Left kidney (tissue), 8 donors: ENCODE results near the gene SRD5A3. TPM values are rescaled to one million over a fixed set of nuclear protein-coding genes. Genes with fewer than 3 reads are reported as not detected.

ENCODE experiments used
- DNase-seq: peaks from one replicate; pipeline ENCODE4 v3.0.0-alpha.2; 2013
- long read RNA-seq, 8 donors: transcript quantifications; one replicate each; lab custom pipeline, GENCODE V29; 2026
- polyA plus RNA-seq: library from polyadenylated mRNA; unstranded; fragments of 120-200 nt; gene quantifications from one replicate; pipeline ENCODE4 v1.2.1, GENCODE V29; 2013; ENCODE audit not compliant: insufficient read length

Gene SRD5A3
- polyA plus RNA-seq: 18.0 TPM
- long read RNA-seq, donor 1, full-length matches to known transcripts: 5 of 11 reads
- long read RNA-seq, donor 1, partial matches to known transcripts: 6 of 11 reads
- long read RNA-seq, donor 1, other reads (novel, unspliced or antisense): 0 of 11 reads
- long read RNA-seq, donor 2, full-length matches to known transcripts: 5 of 5 reads
- long read RNA-seq, donor 2, partial matches to known transcripts: 0 of 5 reads
- long read RNA-seq, donor 2, other reads (novel, unspliced or antisense): 0 of 5 reads
- long read RNA-seq, donor 3, full-length matches to known transcripts: 3 of 3 reads
- long read RNA-seq, donor 3, partial matches to known transcripts: 0 of 3 reads
- long read RNA-seq, donor 3, other reads (novel, unspliced or antisense): 0 of 3 reads
- long read RNA-seq, donor 4: 0 reads
- long read RNA-seq, donor 5, full-length matches to known transcripts: 16 of 16 reads
- long read RNA-seq, donor 5, partial matches to known transcripts: 0 of 16 reads
- long read RNA-seq, donor 5, other reads (novel, unspliced or antisense): 0 of 16 reads
- long read RNA-seq, donor 6, full-length matches to known transcripts: 9 of 9 reads
- long read RNA-seq, donor 6, partial matches to known transcripts: 0 of 9 reads
- long read RNA-seq, donor 6, other reads (novel, unspliced or antisense): 0 of 9 reads
- long read RNA-seq, donor 7, full-length matches to known transcripts: 10 of 10 reads
- long read RNA-seq, donor 7, partial matches to known transcripts: 0 of 10 reads
- long read RNA-seq, donor 7, other reads (novel, unspliced or antisense): 0 of 10 reads
- long read RNA-seq, donor 8, full-length matches to known transcripts: 5 of 5 reads
- long read RNA-seq, donor 8, partial matches to known transcripts: 0 of 5 reads
- long read RNA-seq, donor 8, other reads (novel, unspliced or antisense): 0 of 5 reads

DNA sequence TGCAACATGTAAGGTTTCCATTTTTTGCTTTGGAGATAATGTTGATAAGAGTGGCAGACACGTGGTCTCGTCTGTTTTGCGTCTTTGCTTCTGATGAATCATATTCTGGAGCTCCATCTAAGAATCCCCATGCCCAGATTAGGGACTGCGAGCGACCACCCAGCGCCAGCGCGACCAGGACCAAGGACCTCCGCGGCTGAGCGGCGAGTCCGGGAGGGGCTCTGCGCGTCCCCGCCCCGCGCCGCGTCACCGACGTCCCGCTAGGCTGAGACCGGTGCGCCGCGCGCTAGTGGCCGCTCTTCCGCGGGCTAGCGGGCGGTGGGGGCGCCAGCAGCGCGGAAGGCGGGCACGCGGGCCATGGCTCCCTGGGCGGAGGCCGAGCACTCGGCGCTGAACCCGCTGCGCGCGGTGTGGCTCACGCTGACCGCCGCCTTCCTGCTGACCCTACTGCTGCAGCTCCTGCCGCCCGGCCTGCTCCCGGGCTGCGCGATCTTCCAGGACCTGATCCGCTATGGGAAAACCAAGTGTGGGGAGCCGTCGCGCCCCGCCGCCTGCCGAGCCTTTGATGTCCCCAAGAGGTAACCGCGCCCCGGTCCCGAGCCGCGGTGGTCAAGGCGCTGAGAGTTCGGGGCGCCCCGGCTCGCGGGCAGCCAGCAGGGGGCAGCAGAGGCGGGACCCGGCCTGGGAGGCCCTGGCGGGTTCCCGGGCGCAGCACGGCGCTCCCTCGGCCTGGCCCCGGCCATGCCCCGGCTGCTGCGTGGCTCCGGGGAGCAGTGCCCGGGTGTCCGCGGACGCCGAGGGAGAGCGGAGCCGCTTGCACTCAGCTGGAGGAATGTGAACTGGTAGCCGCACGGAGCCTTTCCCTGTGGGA lies at the start of gene SRD5A3:
Gene SRD5A3, plus strand, starts transcription at position 263 of the 871 bp plus-strand sequence. Its CDS starts 95 bp downstream, at position 358.
- DNase-seq: peak; percentile 84

DNA sequence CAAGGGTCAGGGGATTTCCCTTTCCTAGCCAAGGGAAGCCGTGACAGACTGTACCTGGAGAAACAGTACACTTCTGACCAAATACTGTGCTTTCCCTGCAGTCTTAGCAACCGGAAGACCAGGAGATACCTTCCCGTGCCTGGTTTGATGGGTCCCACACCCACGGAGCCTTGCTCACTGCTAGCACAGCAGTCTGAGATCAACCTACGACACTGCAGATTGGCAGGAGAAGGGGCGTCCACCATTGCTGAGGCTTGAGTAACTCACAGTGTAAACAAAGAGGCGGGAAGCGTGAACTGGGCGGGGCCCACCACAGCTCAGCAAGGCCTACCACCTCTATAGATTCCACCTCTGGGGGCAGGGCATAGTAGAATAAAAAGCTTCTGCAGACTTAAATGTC lies 48.7 kb upstream of the SRD5A3 start:
- no peak for DNase-seq

DNA sequence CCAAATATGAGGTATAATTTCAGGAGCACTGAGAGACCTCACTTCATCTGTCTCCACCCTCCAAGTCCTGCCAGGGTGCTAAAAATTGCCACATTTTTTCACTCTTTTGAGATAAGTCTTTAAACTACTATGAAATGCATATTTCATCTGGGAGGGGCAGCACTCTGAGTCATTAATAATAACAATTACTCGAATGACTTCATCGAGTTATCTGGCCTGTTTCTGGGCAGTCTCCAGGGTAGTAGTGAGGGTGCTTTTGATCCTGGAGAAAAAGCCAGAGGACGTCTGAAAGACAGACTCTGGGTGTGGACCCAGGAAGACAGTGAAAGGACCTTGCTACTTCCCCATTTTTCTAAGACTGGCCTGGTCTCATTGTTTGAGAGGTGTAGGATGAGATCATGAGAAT lies 42.3 kb upstream of the SRD5A3 start:
- DNase-seq: no peak

DNA sequence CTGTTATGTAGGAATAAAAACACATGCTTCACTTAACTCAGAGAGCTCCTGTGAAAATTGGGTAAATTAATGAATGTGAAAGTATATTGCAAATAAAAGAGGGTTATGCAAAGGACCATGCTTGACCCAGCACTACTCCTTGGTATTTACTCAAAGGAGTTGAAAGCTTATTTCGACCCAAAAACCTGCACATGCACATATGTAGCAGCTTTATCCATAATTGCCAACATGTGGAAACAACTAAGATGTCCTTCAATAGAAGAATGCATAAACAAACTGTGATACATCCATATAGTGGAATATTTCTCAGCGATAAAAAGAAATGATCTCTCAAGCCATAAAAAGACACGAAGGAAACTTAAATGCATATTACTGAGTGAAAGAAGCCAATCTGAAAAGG lies 41.7 kb upstream of the SRD5A3 start:
- no peak for DNase-seq

DNA sequence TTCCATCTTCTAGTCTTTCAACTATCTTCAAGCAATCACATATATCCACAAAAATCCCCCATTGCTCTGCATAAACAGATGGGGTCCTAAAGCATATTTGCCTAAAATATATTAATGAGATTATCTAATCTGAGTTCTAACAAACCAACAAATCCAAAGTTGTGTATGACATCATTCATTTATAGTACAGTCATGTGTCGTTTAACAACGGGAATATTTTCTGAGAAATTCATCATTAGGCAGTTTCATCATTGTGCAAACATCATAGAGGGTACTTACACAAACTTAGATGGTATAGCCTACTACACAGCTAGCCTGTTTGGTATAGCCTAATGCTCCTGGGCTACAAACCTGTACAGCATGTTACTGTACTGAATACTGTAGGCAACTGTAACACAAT lies 38.0 kb upstream of the SRD5A3 start:
- no peak for DNase-seq

DNA sequence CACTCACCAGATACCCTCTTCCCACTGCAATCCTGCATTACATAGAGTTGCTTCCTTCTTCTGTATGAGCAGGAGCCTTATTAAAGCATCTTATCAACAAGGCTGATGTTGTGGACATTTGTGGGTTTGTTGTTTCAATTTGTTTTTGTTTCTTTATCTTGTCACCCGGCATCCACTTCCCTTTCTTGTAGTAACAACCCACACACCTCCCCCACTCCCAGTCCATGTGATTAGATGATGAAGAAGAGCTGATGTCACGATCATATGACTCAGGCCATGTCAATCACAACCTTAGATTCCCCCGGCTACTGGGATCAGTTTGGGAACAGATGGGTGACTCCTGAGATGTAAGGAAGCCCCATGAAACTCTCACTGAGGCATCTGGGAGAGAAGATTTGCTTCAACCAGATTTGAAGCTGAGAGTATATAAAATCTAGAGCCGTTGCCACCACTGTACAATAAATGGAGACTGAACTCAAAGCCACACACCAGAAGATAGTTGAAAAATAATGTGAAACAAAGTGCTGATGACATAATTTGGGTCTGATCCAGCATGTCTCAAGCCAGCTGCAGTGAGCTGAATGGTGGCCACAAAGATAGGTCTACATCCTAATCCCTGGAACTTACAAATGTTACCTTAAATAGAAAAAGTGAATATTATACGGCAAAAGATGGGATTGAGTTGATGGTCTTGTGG lies 34.1 kb upstream of the SRD5A3 start:
- DNase-seq: no peak

DNA sequence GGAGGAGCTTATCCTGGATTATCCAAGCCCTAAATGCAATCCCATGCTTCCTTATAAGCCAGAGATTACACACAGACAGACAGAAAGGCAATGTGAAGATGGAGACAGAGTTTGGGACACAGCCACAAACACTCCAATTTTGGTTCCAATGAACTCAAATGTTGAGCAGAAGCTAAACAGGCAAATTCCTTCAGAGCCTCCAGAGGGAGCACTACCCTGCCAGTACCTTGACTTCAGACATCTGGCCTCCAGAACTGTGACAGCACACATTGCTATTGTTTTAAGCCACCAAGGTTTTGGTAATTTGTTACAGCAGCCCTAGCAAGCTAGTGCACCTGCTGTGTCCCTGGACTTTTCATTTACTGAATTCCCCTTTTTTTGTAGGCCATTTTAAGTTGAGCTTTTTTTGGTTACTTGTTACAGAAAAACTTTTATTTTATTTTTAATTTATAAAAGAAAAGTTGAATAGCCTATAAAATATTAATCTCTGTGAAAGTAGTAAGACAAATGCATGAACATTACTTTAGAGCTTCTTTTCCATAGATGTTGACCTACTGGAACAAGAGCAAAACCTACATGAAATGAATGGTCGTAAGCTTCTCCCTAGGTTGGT lies 33.4 kb upstream of the SRD5A3 start:
- DNase-seq: peak; percentile 5

DNA sequence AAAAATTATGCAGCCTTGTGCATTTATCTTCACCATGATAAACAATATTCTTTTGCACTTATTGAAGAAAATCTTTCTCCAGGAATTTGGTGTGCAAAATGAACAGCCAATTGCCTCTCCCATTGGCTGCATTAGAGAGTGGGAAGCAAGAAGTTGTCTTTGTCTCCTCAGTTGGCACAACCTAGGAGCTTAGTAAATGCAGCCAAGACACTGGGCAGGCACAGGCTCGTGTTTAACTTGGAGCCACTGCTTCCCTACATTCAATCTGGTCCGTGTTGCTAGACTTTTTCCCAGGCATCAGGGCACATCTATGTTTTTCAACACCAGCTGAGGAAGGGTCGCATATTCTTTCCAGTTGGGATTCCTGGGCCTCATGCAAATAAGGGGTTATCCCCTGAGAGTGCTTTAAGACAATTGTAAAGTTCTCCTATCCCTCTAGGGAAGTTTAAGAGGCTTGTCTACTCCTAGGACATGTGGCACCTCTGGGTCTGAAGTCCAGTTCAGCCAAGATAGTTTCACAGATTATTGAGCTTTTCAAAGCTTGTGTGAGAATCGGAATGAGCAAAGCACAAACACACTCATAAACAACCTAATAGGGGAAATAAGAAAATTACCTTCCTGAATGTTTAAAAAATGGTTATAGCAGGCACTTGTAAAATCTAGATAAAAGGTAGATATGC lies 31.8 kb upstream of the SRD5A3 start:
- no peak for DNase-seq

DNA sequence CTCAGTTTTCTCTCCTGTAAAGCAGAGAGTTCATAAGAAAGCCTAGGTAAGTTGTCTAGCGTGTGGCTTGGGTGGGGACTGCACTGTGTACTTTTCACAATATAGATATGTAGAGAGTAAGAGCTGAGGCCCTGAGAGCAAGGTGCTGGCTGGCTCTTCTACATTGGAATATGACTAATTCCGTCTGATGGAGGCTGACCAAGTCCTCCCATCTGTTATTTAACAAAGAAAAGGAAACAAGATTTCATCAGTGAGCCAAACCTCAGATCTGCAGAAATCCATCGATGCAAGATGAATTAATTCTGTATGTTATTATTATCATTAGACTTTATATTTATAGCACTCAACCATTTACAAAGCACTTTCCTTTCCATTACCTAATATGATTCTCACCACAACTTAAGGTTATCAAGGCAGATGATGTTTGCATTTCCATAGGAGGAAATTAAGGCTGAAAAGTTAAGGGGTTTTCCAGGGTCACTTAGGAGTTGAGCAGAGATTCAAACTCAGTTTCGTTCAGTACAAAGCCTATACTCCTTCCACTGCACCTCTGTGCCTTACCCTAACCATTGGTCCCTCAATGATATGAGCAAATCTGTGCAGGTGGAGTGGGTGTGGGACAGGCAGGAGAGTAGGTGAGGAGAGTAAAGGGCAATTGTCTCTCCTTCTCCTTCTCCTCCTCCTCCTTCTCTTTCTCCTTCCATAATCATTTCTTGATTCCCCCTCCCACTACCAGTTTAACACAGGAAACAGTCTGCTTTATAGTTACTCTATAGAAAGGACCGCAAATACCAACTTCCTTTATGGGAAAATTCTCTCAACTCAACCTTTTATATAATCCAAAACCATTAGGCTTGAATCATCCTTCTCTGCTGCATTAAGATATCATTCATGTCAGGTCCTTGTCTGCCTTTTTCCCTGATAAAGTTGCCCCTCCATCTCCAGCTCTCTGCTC lies 27.6 kb upstream of the SRD5A3 start:
- no peak for DNase-seq

DNA sequence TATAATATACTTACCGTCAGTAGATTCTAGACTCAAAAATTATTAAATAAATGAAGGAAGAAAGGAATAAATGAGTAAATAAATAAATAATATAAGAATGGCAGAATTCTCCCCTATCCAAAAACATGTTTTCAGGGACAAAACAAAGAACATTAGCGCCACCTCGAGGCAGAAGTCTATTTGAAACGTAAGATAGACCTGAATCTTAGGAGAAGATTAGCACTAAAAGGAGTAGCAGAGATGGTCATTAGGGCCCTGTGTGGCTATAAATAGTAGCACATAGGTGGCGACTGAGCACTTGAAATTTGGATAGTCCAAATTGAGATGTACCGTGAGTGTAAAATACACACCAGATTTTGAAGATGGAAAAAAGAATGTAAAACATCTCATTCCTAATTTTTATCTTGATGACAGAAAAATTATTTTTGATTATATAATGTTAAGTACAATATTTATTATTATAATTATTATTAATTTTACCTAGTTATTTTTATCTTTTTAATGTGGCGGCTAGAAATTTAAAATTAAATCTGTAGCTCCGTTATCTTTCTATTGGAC lies 24.3 kb upstream of the SRD5A3 start:
- DNase-seq: peak; percentile 82

DNA sequence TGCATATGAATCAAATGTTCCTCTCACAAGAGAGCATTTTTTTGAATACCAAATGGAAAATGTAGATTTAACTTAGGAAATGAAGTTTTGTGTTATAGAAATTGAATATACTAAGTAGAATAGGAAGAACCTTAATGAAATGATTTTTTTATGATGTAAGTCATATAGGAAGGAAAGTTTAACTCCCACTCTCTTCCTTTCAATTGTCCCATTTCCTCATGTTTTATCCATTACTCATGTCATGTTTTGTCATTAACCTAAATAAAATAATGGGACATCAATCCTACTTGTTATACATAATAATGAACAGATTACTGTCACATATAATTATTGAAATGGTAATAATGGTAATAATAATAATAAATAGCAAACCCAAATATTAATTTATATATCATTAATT lies 22.7 kb upstream of the SRD5A3 start:
- DNase-seq: no peak

DNA sequence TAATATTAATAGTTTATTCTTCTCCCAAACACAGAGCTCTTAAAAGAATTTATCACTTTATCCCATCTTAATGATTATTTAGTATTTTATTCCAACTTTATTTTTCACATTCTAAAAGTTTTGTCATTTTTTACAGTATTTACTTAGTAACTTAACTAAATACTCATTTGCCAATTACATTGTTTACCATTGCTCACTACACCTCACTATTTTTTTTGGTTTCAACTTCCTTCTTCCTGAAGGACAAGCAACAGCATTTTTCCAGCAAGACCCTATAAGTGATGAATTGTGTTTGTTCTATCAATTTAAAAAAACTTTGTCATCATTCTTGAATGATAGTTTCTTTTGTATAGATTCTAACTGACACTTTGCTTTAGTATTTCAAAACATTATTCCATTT lies 19.4 kb upstream of the SRD5A3 start:
- no peak for DNase-seq

DNA sequence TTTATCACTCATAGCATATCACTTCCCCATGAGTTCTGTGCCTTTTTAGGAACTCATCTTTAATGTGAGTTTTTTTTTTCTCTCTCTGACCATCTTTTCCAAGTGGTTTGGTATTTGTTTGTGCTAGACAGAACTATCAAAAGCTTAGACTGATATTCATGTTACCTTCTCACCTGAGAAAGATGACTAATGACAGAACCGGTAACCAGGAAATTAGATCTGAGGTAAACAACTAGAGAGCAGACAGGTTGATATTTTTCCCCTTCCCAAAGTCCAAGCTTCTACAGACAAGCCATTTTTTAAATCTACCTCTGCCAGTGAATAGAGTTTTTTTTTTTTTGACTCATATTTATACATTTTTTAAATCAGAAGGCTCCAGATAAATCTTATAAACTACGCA lies 17.0 kb upstream of the SRD5A3 start:
- no peak for DNase-seq

DNA sequence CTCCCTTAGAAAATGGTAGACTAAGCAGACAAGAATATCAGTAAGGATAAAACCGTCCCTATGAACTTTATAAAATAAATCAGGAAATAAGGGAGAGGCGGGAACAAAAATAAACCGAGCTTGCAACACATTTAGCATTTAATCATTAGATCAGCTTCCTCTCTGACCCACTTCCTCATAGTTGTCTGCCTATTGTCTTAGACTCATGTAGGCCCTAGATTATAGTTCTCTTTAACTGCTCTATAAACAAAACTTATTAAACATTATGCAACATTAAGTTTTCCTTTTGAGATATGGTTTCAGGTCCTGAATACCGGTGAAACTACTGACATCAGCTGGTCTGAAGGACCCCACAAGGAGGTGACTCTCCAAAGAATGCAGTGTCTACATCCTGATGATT lies 15.8 kb upstream of the SRD5A3 start:
- DNase-seq: no peak

DNA sequence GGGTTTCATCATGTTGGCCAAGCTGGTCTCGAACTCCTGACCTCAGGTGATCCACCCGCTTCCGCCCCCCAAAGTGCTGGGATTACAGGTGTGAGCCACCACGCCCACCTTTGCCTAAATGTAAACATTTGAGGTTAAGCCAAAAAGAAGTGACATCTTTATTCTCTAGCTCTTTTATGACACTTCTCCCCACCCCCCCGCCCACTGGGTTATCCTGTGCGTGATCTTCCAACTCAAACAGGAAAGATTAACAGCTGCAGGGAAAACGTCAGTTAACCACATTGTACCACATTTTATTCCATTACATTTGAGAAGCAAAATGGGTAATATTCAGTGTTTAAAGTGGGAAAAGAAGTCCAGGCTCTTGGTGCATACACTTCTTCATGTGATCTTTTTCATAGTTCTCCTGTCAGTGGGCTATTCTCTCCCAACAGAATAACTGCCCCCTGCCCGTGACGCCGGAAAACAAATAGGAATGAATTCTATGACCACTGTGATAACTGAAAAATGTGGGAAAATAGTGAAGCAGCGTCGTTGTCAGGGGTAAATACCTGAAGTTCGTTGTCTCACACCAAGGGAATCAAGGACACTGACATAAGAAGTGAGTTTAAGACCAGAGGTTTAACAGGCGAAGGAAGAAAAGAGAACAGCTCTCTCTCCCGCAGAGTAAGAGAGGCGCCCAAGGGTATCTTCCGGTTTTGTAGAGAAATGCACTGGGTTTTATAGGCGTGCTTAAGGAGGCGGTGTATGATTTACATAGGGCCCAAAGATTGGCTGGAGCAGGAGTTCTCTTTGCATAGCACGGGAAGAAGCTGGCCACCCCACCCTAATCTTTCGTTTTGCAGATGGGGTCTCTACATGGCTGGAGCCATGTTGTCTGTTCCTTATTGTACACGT lies 9.7 kb upstream of the SRD5A3 start:
- DNase-seq: no peak

DNA sequence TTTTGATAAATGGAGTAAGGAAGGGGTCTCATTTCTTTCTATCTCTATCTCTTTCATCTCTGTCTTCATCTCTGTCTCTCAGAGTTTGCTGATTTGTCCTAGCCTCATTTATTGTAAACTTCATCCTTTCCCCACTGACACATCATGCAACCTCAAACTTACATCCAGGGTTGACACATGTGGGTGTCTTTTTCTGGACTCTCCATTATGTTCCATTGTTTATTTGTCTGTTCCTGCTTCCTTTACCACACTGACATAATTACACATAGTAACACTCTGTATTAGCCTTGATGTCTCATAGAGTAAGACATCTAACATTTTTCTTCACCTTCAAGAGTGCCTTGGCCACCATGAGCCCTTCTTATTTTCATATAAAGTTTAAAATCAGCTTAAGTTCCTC lies 8.1 kb upstream of the SRD5A3 start:
- no peak for DNase-seq

DNA sequence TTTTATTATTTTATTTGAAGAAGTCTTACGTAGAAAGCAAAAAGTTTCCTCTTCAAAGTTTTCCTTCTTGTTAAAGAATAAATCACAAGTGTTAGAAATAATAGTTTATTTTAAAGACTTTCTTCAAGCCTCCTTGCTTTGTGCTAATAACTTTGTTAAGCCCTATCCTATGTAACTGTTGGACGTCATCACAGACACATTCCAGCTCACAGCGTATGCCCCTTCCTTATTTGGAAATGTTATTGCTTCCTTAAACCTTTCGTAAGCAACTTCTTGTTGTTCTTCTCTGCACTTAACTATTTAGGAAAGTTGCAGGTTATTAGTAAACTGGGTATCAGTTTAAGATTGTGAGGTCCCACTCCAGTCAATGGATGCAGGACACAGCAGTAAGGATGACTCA lies 7.6 kb upstream of the SRD5A3 start:
- DNase-seq: no peak

DNA sequence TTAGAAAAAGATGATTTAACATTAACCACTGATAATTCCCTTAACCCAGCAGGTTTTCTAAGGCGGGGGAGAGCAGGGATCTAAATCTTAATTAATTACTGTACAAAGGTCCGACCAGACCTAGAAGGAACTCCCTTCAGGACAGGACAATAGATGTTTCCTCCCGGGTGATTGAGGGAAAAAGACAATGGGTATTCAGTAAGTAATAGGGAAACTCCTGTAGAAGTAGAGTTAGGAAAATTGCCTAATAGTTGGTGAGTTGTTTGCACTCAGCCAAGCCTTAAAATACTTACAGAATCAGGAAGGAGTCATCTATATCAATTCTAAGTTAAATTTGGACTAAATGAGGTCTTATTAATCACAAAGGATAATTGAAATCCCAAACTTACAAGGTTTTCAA lies 5.8 kb upstream of the SRD5A3 start:
- no peak for DNase-seq
